HG02763 (cell line): ENCODE data around the gene WWC1.
A peak's percentile ranks its signal among the peaks of the same experiment; 100 is the strongest.

ENCODE experiments used
- ATAC-seq: cut with Tn5 transposase; IDR thresholded peaks from one replicate; pipeline ENCODE4 v1.9.1; 2021; ENCODE audit warnings: mild to moderate bottlenecking, moderate library complexity; ENCODE audit not compliant: unreplicated experiment

WWC1 gene

GRCh38 chr5:168291342-168291963 lies at the start of gene WWC1:
WWC1 (plus strand) TSS chr5:168291645; CDS start chr5:168292153, 508 bp downstream.
- peak; percentile 61 for ATAC-seq

GRCh38 chr5:168244838-168245559 lies 46.4 kb upstream of the WWC1 start:
- ATAC-seq, result no peak

GRCh38 chr5:168249923-168250322 lies 41.5 kb upstream of the WWC1 start:
- ATAC-seq, result no peak

GRCh38 chr5:168251259-168251658 lies 40.2 kb upstream of the WWC1 start:
- no peak for ATAC-seq

DNA sequence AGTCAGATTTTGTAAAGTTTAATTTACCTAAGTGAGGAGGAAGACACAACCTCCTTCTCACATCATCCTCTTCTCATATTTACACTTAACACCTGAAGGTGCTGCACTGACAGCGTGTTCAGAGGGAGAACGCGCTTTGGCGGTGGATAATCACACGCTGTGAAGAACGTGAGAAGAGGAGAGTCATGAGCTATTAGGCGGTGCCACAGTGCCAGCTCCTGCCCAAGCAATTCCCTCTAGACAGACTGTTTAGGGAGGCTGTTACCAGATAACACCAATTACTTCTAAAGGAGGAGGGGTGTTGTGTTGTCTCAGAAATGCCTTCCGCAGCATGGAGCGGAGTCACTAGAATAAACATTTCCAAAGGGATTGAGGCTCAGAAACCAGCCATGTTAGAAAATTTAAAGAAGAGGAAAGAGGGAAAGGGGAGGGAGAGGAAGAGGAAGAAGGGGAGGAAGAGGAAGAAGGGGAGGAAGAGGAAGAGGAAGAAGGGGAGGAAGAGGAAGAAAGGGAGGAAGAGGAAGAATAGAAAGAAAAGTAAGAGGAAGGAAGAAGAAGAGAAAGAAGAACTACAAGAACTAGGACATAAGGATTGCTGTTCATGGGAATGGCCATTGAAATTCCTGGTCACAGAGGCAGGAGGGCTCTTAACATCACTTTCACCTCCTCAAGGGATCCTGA lies 37.3 kb upstream of the WWC1 start:
- no peak for ATAC-seq

DNA sequence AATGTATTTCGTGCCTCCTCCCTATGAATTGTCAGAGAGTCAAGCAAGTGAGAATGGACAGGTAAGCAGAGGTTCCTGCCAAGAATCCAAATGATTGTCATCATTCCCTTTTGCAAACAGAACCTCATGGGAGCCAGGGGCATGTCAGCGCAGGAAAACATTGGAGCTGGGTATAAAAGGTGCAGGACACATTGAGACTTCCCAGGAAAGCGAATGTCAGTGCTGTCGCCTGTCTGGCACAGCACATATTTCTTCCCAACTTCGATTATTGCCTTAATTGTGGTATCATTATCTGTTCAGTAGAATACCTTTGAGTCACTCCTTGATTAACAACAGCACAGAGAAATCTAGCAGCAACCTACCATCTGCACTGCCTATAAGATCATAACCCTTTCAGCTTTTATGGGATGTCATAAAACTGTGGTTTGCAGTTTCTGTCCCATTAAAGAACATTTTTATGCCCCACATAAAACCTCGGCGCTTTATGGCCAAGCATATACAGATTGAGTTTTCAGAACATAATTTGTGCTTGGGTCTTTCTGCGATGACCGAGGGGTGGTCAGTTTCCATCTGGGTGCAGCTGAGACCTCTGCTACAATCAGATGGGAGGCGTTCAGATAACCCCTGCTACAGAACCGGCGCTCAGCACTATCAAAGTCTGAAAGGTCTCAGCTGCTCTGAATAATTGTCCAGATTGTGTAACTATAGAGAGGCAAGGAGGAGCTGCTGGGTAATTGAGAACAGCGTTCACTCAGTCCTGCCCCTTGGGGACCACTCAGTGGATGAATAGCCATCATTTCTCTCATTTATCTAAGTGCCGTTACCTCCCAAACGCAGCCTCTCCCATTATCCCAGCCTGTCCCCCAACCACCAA lies 30.9 kb upstream of the WWC1 start:
- ATAC-seq, result no peak

DNA sequence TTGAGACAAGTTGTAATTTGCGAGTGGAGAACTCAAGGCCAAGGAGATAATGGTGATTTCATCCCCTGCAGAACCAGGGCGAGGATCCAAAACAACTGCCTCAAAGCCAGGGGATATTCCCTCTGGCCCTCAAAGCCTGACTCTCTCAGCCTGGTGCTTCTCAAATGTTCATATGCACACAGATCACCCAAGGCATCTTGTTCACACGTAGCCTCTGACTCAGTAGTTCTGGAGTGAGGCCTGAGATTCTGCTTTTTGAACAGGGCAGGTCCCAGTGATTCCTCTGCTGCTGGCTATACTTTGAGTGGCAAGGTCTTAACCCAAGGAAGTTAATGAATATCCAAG lies 30.2 kb upstream of the WWC1 start:
- no peak for ATAC-seq

DNA sequence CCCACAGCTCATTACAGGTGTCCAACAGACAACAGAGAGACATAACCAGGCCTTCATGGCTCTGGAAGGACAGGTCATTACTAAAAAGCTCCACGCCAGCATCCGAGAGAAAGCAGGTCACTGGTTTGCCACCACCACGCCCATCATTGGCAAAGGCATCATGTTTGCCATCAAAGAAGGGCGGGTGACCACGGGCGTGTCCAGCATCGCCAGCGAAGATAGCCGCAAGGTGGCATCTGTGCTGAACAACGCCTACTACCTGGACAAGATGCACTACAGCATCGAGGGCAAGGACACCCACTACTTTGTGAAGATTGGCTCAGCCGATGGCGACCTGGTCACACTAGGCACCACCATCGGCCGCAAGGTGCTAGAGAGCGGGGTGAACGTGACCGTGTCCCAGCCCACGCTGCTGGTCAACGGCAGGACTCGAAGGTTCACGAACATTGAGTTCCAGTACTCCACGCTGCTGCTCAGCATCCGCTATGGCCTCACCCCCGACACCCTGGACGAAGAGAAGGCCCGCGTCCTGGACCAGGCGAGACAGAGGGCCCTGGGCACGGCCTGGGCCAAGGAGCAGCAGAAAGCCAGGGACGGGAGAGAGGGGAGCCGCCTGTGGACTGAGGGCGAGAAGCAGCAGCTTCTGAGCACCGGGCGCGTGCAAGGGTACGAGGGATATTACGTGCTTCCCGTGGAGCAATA lies 29.3 kb upstream of the WWC1 start:
- ATAC-seq, result no peak

- ATAC-seq, result no peak
Observed at GRCh38 chr5:168263121-168263520, 28.3 kb upstream of the WWC1 start.

DNA sequence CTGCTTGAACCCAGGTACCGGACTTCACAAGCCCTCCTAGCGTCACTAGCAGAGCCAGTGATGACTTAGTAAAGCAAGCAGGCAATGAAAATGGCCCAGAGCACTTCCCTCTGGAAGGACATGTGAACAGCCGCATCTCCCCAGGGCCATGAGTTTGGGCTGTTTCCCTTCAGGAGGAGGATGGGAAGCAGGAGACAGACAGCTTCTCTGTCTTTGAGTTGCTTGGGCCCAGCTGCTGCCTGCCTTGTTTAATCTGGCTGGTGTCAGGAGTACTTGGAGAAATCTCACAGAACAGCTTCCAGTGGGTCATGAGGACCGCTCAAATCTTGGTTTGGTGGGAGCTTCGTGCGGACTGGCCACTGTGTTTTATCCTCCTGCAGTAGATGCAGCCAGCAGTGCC lies 25.4 kb upstream of the WWC1 start:
- ATAC-seq, result no peak

GRCh38 chr5:168268949-168269936 lies 22.2 kb upstream of the WWC1 start:
- peak; percentile 83 for ATAC-seq

GRCh38 chr5:168269937-168270330 lies 21.5 kb upstream of the WWC1 start:
- no peak for ATAC-seq

- ATAC-seq, result no peak
Observed at GRCh38 chr5:168270476-168270875, 21.0 kb upstream of the WWC1 start.

DNA sequence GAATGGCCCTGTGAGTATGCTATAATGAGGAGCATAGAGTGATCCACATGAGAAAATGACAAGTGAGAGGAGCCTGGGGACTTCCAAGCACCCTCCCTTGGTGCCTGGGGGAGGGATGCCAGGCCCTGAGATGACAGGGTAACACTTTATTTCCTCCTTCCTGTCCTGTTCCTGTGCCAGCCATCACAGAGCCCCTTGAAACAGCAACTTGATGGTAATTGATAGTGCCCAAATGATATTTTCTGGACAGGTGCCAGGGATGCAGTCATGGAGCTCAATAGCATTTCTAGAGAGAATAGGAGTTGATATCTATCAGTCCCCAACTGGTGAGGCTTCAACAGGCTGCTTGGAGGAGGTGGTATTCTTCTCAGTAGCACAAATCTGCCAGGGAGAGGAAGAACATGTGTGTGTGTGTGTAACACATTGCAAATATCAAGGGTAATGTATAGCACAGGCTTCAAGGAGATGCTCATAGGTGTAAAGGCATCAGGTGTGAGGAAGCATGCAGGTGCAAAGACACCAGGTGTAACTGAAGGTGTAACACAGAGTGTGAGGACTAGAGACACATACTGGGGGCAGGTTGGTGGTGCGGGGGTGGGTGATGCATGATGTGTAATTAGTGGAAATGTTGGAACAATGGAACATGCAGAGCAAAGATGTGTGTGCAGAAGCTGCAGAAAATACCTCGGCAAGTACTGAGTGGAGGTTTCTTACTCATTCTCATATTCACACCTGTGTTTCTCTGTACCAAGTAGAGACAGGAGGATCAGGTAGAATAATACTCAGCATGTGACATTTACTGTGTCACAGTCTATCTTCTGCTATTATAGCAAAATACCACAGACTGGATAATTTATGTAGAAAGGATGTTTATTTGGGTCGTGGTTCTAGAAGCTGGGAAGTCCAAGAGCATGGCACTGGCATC lies 18.1 kb upstream of the WWC1 start:
- ATAC-seq, result no peak

DNA sequence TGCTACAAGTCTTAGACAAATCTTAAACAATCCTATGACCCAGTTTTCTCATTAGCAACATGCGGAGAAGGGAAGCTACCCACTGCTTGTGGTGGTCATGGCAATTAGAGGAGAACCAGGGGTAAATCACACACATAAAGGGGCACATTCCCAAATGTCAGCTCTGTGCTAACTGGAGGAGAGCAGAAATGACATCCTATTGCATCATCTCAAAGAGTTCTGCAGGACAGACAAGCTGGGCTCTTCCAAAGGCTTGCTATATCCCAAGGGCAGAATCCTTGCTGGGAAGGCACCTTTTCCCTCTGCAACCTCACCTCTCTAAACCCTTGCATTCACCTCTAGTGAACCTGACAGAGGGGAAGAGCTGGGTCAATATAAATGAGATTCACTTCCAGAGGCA lies 17.0 kb upstream of the WWC1 start:
- ATAC-seq, result no peak

GRCh38 chr5:168275940-168276339 lies 15.5 kb upstream of the WWC1 start:
- ATAC-seq, result no peak

DNA sequence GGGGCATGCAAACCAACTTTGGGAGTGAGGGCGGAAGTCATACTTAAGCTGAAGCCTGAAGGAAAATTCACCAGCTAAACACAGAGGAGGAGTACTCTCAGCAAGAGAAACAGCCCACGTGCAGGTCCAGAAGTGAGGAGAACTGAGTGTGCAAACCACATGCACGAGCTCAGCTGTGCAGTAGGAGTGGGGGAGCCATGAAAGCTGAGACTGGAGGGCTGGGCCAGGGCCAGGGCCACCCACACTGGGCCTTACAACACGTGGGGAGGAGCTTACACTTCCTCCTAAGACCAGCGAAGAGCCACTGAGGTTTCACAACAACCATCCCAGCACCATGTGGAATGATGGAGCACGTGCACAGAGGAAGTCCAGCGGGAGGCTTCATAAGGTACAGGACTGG lies 9.3 kb upstream of the WWC1 start:
- no peak for ATAC-seq

GRCh38 chr5:168284809-168285208 lies 6.6 kb upstream of the WWC1 start:
- no peak for ATAC-seq
